ENCODE measurements around the gene DHX9. TPM values are rescaled to one million over a fixed set of nuclear protein-coding genes. Genes with fewer than 3 reads are reported as not detected.

DHX9 gene
- total RNA-seq, 1 experiment from 2014 or later: 218 TPM

- H3K4me1 ChIP-seq: peaks cover 4% of the 10 kb centered on the region; the same call in 1 of the 2 replicates
- Mint-ChIP-seq H3K27ac (ENCODE audit: unreplicated experiment) (no peak overlapping the region), H3K4me3 (ENCODE audit: unreplicated experiment) (no peak overlapping the region), H3K27me3 (ENCODE audit: insufficient read depth, unreplicated experiment) (no peaks in the 10 kb centered on the region), H3K9me3 (ENCODE audit: unreplicated experiment) (no peaks in the 10 kb centered on the region), H3K4me1 (ENCODE audit: low read depth, unreplicated experiment) (peaks cover 4% of the 10 kb centered on the region), H3K36me3 (ENCODE audit: insufficient read depth, unreplicated experiment) (no peaks in the 10 kb centered on the region)
- no peaks in the 10 kb centered on the region for H3K27me3 ChIP-seq (replicated peaks; ENCODE audit: control insufficient read depth, insufficient read depth, low read length)
- ChIA-PET POLR2A (no interaction called here), CTCF (no interaction called here)
- peaks cover 15% of the 10 kb centered on the region for H3K9me3 ChIP-seq
- TF ChIP-seq CTCF (IDR thresholded peaks at IDR 0.05; ENCODE audit: insufficient read depth in 1 of 2, low read depth in 1 of 2, low read length in 1 of 2, severe bottlenecking in 1 of 2, unreplicated experiment in 1 of 2): no peak
- intact Hi-C loops (cut with micrococcal nuclease; ENCODE audit: unreplicated experiment): no loop called here
- no peaks in the 10 kb centered on the region for H3K36me3 ChIP-seq (ENCODE audit: control insufficient read depth, insufficient read depth, low read length)
- no TSS peak for BruUV-seq (replicated peaks)
- no peak overlapping the region for H3K4me3 ChIP-seq (ENCODE audit: low read depth, low read length)
- no peak for DNase-seq
These were observed 70.4 kb downstream of the DHX9 start for GRCh38 chr1:182909578-182909977.

GRCh38 chr1:182910143-182910542 is 71.0 kb downstream of the DHX9 start:
- DNase-seq: peak in 1 of 2 experiments; percentile 17
- no peaks in the 10 kb centered on the region for H3K9me3 Mint-ChIP-seq (ENCODE audit: unreplicated experiment)
- Histone ChIP-seq H3K27me3 (replicated peaks; ENCODE audit: control insufficient read depth, insufficient read depth, low read length) (no peaks in the 10 kb centered on the region), H3K4me3 (ENCODE audit: low read depth, low read length) (no peak overlapping the region), H3K36me3 (ENCODE audit: control insufficient read depth, insufficient read depth, low read length) (no peaks in the 10 kb centered on the region), H3K4me1 (peaks cover 4% of the 10 kb centered on the region; the same call in 1 of the 2 replicates), H3K9me3 (peaks cover 15% of the 10 kb centered on the region)
- no peak for TF ChIP-seq CTCF (IDR thresholded peaks at IDR 0.05; ENCODE audit: insufficient read depth in 1 of 2, low read depth in 1 of 2, low read length in 1 of 2, severe bottlenecking in 1 of 2, unreplicated experiment in 1 of 2)
- ChIA-PET POLR2A (no interaction called here), CTCF (no interaction called here)
- no TSS peak for BruUV-seq (replicated peaks)
- no peaks in the 10 kb centered on the region for H3K27me3 Mint-ChIP-seq (ENCODE audit: insufficient read depth, unreplicated experiment)
- intact Hi-C loops (cut with micrococcal nuclease; ENCODE audit: unreplicated experiment): loop anchor here (5.0 kb wide), 1 partner anchor 313 kb away; no protein-coding TSS in a partner anchor
- H3K27ac Mint-ChIP-seq (ENCODE audit: unreplicated experiment): no peak overlapping the region
- no peak overlapping the region for H3K4me3 Mint-ChIP-seq (ENCODE audit: unreplicated experiment)
- peaks cover 4% of the 10 kb centered on the region for H3K4me1 Mint-ChIP-seq (ENCODE audit: low read depth, unreplicated experiment)
- no peaks in the 10 kb centered on the region for H3K36me3 Mint-ChIP-seq (ENCODE audit: insufficient read depth, unreplicated experiment)

GRCh38 chr1:182913401-182913800 is 74.3 kb downstream of the DHX9 start:
- intact Hi-C loops (cut with micrococcal nuclease; ENCODE audit: unreplicated experiment): loop anchor here (5.0 kb wide), 1 partner anchor 316 kb away; no protein-coding TSS in a partner anchor
- peaks cover 4% of the 10 kb centered on the region for H3K4me1 Mint-ChIP-seq (ENCODE audit: low read depth, unreplicated experiment)
- no peak overlapping the region for H3K4me3 ChIP-seq (ENCODE audit: low read depth, low read length)
- H3K36me3 ChIP-seq (ENCODE audit: control insufficient read depth, insufficient read depth, low read length): no peaks in the 10 kb centered on the region
- H3K4me3 Mint-ChIP-seq (ENCODE audit: unreplicated experiment): no peak overlapping the region
- BruUV-seq (replicated peaks): no TSS peak
- peaks cover 15% of the 10 kb centered on the region for H3K9me3 ChIP-seq
- no peaks in the 10 kb centered on the region for H3K27me3 Mint-ChIP-seq (ENCODE audit: insufficient read depth, unreplicated experiment)
- no peak for TF ChIP-seq CTCF (IDR thresholded peaks at IDR 0.05; ENCODE audit: insufficient read depth in 1 of 2, low read depth in 1 of 2, low read length in 1 of 2, severe bottlenecking in 1 of 2, unreplicated experiment in 1 of 2)
- CTCF ChIA-PET: no interaction called here
- H3K4me1 ChIP-seq: peaks cover 4% of the 10 kb centered on the region; the same call in 1 of the 2 replicates
- H3K36me3 Mint-ChIP-seq (ENCODE audit: insufficient read depth, unreplicated experiment): no peaks in the 10 kb centered on the region
- no peak for DNase-seq
- no peak overlapping the region for H3K27ac Mint-ChIP-seq (ENCODE audit: unreplicated experiment)
- H3K27me3 ChIP-seq (replicated peaks; ENCODE audit: control insufficient read depth, insufficient read depth, low read length): no peaks in the 10 kb centered on the region
- POLR2A ChIA-PET: no interaction called here
- H3K9me3 Mint-ChIP-seq (ENCODE audit: unreplicated experiment): no peaks in the 10 kb centered on the region
